SHP77 (cell line): Measurements from ENCODE around the gene CDKL2.
A peak's percentile ranks its signal among the peaks of the same experiment; 100 is the strongest.

Source experiments
- DNase-seq, 2 experiments: peaks; one replicate each; lab custom pipeline; 2025; lab: John Stamatoyannopoulos, UW

CDKL2 gene

GRCh38 chr4:75639124-75639695 lies 8.9 kb upstream of the CDKL2 start:
- no peak for DNase-seq

- no peak for DNase-seq
Measured at GRCh38 chr4:75637827-75638226, 7.5 kb upstream of the CDKL2 start.

GRCh38 chr4:75637176-75637575 lies 6.8 kb upstream of the CDKL2 start:
- no peak for DNase-seq

- no peak for DNase-seq
Measured at GRCh38 chr4:75634951-75635350, 4.6 kb upstream of the CDKL2 start.

- no peak for DNase-seq
Measured at GRCh38 chr4:75634281-75634680, 4.0 kb upstream of the CDKL2 start.

- DNase-seq, result no peak
Measured at GRCh38 chr4:75633846-75634245, 3.5 kb upstream of the CDKL2 start.

GRCh38 chr4:75630937-75631329 lies 605 bp upstream of the CDKL2 start:
- no peak for DNase-seq

- no peak for DNase-seq
Measured at GRCh38 chr4:75629239-75629638, 1.1 kb downstream of the CDKL2 start.

GRCh38 chr4:75623026-75623425 lies 7.3 kb downstream of the CDKL2 start:
- no peak for DNase-seq

GRCh38 chr4:75621715-75622114 lies 8.6 kb downstream of the CDKL2 start:
- no peak for DNase-seq

GRCh38 chr4:75612306-75612705 lies 18.0 kb downstream of the CDKL2 start:
- no peak for DNase-seq

GRCh38 chr4:75605928-75606327 lies 24.4 kb downstream of the CDKL2 start:
- no peak for DNase-seq

- DNase-seq, result no peak
Measured at GRCh38 chr4:75599647-75600046, 30.7 kb downstream of the CDKL2 start.

- no peak for DNase-seq
Measured at GRCh38 chr4:75598390-75598789, 31.9 kb downstream of the CDKL2 start.

GRCh38 chr4:75596061-75596460 lies 34.3 kb downstream of the CDKL2 start:
- no peak for DNase-seq

GRCh38 chr4:75593393-75593792 lies 36.9 kb downstream of the CDKL2 start:
- no peak for DNase-seq

- DNase-seq, result no peak
Measured at GRCh38 chr4:75584067-75584466, 46.3 kb downstream of the CDKL2 start.

- no peak for DNase-seq
Measured at GRCh38 chr4:75567725-75568124, 62.6 kb downstream of the CDKL2 start.

- DNase-seq, result no peak
Measured at GRCh38 chr4:75566911-75567310, 63.4 kb downstream of the CDKL2 start.

- DNase-seq, result no peak
Measured at GRCh38 chr4:75565481-75565880, 64.8 kb downstream of the CDKL2 start.

GRCh38 chr4:75564023-75564422 lies 66.3 kb downstream of the CDKL2 start:
- DNase-seq, result no peak

GRCh38 chr4:75561789-75562188 lies 68.5 kb downstream of the CDKL2 start:
- DNase-seq, result no peak

- no peak for DNase-seq
Measured at GRCh38 chr4:75557696-75558095, 72.6 kb downstream of the CDKL2 start.

- DNase-seq, result peak in 1 of 2 experiments; percentile 8
Measured at GRCh38 chr4:75555294-75556164, 74.8 kb downstream of the CDKL2 start, which contains the start of gene ODAPH. Gene ODAPH, plus strand, starts transcription at chr4:75556066. Its CDS starts 17 bp downstream, at chr4:75556083.
